ENCODE measurements around the gene PRPF39.

The PRPF39 gene

DNA sequence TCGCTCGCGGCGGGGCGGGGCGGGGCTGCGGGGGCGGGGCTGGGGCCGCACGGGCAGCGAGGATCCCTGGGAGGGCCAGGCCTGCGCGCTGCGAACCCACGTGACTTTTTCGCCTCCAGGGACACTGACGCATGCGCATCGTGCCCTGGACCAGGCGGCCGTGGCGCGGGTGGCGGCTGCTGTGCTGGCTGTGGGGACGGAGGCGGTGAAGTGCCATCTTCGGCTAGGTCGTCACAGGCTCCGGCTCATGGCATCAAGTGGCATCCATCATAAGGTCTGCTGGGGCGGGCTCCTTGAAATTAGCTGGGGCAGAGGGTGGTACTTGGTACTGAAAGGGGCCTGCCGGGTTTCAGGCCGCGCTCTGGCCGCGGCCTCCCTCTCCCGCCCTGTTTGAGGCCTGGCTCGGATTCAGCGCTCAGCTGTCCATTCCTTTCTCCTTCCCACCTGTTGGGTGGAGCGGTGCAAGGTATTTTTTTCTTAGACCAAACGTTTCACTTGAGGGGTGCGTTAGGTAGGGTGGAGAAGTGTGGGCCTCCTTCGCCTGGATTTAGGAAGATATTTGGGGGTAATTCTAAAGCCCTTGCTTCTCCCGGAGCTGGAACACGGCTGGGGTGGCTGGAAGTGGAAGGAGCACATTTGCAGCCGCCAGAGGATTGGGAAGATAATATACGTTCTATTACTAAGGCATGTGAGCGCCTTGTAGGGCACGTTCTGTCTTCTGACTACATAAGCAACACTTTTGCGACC is at the start of gene PRPF39:
Gene PRPF39, plus strand, starts transcription at position 141 of the 747 bp plus-strand sequence. CDS start 11,124 bp downstream, outside the sequence.
- in situ Hi-C loops (cut with MboI; ENCODE audit: low pct_unique_long_range_greater_than_20kb, low sequenced_read_pairs, unreplicated experiment): no loop called here
- TF ChIP-seq, protein P1, sequence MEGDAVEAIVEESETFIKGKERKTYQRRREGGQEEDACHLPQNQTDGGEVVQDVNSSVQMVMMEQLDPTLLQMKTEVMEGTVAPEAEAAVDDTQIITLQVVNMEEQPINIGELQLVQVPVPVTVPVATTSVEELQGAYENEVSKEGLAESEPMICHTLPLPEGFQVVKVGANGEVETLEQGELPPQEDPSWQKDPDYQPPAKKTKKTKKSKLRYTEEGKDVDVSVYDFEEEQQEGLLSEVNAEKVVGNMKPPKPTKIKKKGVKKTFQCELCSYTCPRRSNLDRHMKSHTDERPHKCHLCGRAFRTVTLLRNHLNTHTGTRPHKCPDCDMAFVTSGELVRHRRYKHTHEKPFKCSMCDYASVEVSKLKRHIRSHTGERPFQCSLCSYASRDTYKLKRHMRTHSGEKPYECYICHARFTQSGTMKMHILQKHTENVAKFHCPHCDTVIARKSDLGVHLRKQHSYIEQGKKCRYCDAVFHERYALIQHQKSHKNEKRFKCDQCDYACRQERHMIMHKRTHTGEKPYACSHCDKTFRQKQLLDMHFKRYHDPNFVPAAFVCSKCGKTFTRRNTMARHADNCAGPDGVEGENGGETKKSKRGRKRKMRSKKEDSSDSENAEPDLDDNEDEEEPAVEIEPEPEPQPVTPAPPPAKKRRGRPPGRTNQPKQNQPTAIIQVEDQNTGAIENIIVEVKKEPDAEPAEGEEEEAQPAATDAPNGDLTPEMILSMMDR (IDR thresholded peaks at IDR 0.05; ENCODE audit: extremely low read depth, insufficient read depth, missing control alignments): no peak
- DNase-seq (ENCODE audit: low spot score): peak; percentile 98

DNA sequence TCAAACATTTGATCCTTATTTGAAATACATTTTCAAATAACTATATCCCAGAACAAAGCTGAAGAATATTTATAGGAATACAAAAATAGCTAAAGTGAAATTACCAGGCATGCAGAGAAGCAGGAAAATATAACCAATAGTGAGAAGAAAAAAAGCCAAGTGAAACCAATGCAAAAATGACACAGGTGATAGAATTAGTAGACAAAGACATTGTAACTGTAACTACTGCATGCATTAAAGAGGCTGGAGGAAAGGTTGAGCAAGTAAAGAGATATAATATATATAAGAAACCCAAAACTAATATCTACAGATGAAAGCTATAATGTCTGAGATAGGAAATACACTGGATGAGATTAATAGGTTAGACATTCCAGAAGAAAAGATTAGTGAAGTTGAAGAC is 49.2 kb upstream of the PRPF39 start:
- TF ChIP-seq, protein P1 (IDR thresholded peaks at IDR 0.05; ENCODE audit: extremely low read depth, insufficient read depth, missing control alignments): no peak
- in situ Hi-C loops (cut with MboI; ENCODE audit: low pct_unique_long_range_greater_than_20kb, low sequenced_read_pairs, unreplicated experiment): no loop called here
- DNase-seq (ENCODE audit: low spot score): no peak

DNA sequence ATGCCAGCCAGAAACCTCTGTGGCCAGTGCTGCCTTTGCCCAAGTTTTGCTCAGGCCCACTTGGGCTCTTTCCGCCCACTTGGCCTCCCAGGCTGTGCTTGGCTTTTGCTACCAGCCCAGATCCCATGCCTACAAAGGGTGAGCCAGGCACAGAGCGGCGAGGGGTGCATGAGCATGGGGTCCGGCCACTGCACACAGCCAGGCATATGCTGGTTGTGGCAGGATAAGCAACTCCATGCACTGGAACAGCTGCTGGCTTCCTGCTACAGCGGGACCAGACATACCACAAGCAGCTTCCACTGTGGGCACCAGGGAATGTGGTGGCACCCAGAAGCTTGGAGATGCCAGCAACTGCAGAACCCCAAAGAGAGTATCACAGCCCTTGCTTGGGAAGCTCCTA is 45.7 kb upstream of the PRPF39 start:
- in situ Hi-C loops (cut with MboI; ENCODE audit: low pct_unique_long_range_greater_than_20kb, low sequenced_read_pairs, unreplicated experiment): no loop called here
- TF ChIP-seq, protein P1 (IDR thresholded peaks at IDR 0.05; ENCODE audit: extremely low read depth, insufficient read depth, missing control alignments): no peak

DNA sequence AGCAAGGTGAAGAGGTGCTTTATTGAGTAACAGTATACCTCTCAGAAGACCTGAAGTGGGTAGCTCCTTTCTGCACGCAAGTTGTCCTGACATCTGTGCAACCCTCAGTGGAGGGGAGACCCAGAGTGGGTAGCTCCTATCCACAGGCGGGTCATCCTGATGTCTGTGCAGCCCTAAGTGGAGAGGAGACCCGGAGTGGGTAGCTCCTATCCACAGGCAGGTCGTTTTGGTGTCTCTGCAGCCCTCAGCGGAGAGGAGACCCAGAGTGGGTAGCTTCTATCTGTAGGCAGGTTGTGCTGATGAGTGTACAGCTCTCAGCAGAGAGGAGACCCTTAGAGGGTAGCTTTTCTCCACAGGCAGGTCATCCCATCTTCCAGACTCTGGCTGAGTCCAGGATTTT is 45.1 kb upstream of the PRPF39 start:
- in situ Hi-C loops (cut with MboI; ENCODE audit: low pct_unique_long_range_greater_than_20kb, low sequenced_read_pairs, unreplicated experiment): no loop called here
- DNase-seq (ENCODE audit: low spot score): no peak
- TF ChIP-seq, protein P1 (IDR thresholded peaks at IDR 0.05; ENCODE audit: extremely low read depth, insufficient read depth, missing control alignments): no peak

More for the DNA sequence above, 45.7 kb upstream of the PRPF39 start:
- DNase-seq (ENCODE audit: low spot score): no peak

GRCh38 chr14:45039390-45039789 is 44.5 kb upstream of the PRPF39 start:
- TF ChIP-seq, protein P1 (IDR thresholded peaks at IDR 0.05; ENCODE audit: extremely low read depth, insufficient read depth, missing control alignments): no peak
- in situ Hi-C loops (cut with MboI; ENCODE audit: low pct_unique_long_range_greater_than_20kb, low sequenced_read_pairs, unreplicated experiment): no loop called here
- no peak for DNase-seq (ENCODE audit: low spot score)

DNA sequence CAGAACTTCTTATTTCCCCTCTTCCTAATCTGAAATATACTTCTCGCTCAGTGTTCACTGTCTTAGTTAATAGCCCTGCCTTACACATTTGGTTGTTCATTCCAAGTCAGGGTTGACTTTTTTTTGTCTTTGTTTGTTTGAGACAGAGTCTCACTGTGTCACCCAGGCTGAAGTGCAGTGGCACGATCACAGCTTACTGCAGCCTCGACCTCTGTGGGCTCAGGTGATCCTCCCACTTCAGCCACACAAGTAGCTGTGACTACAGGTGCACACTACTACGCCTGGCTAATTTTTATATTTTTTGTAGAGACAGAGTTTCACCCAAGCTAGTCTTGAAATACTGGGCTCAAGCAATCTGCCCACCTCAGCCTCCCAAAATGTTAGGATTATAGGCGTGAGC is 42.3 kb upstream of the PRPF39 start:
- in situ Hi-C loops (cut with MboI; ENCODE audit: low pct_unique_long_range_greater_than_20kb, low sequenced_read_pairs, unreplicated experiment): no loop called here
- TF ChIP-seq, protein P1 (IDR thresholded peaks at IDR 0.05; ENCODE audit: extremely low read depth, insufficient read depth, missing control alignments): no peak
- no peak for DNase-seq (ENCODE audit: low spot score)

All from GM13977 (cell line).